22Rv1 (cell line): ENCODE results near the gene ANKRD33B.

Source experiments
- ZFX ChIP-seq: fragments of 450-650 bp; IDR thresholded peaks from 2 replicates; pipeline ENCODE4 v1.6.1; 2017; ENCODE audit warnings: antibody characterized with exemption, borderline replicate concordance
- TF ChIP-seq, protein P1 (sequence below): fragments of 450-650 bp; IDR thresholded peaks from 2 replicates; pipeline ENCODE4 v1.5.1; 2017; ENCODE audit warnings: mild to moderate bottlenecking

DNA sequence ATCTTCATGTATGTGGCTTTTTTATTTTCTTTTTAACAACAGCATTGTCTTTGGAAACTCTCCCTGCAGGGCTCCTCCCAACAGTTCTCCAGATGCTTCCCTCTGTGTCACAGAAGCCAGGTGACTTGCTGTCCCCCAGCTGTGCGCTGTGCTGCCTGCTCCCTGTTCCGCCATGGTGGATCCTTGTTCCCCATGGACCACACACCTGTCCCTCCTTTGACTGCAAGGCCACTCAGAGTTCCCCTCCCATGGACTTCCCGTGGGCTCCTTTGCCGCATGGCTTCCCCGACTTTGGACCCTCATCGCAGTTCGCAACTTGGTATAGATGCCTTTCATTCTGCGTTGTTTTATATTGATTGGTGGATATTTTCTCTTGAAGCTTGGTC is 18.6 kb downstream of the ANKRD33B start:
- TF ChIP-seq, protein P1, sequence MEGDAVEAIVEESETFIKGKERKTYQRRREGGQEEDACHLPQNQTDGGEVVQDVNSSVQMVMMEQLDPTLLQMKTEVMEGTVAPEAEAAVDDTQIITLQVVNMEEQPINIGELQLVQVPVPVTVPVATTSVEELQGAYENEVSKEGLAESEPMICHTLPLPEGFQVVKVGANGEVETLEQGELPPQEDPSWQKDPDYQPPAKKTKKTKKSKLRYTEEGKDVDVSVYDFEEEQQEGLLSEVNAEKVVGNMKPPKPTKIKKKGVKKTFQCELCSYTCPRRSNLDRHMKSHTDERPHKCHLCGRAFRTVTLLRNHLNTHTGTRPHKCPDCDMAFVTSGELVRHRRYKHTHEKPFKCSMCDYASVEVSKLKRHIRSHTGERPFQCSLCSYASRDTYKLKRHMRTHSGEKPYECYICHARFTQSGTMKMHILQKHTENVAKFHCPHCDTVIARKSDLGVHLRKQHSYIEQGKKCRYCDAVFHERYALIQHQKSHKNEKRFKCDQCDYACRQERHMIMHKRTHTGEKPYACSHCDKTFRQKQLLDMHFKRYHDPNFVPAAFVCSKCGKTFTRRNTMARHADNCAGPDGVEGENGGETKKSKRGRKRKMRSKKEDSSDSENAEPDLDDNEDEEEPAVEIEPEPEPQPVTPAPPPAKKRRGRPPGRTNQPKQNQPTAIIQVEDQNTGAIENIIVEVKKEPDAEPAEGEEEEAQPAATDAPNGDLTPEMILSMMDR, result no peak
- no peak for TF ChIP-seq ZFX
